ENCODE measurements around the gene SLIT3.

SLIT3 gene

DNA sequence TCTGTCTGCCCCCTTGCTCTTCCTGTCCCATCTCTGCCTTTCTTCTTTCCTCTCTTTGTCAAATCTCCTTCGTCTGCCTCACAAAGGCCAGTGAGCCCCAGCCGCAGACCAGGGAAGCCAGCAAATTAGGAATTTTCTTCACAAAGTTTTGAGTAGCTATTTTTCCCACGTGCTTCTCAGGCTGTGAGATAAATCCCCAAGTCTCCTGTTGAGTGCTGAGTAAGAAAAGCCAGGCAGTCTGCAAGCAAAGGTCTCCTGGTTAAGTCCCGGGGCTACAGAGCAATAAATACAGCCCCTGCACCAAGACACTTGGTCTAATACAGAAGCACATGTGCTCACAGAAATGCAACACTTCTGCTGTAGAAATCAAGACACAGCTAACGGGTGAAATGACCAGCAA, 284.9 kb downstream of the SLIT3 start:
- Histone ChIP-seq H3K27ac (no peak overlapping the region), H3K4me3 (ENCODE audit: low read depth, low read length) (no peak overlapping the region), H3K36me3 (replicated peaks) (no peaks in the 10 kb centered on the region), H3K27me3 (replicated peaks) (no peaks in the 10 kb centered on the region)
- DNase-seq = no peak
- TF ChIP-seq, protein P1, sequence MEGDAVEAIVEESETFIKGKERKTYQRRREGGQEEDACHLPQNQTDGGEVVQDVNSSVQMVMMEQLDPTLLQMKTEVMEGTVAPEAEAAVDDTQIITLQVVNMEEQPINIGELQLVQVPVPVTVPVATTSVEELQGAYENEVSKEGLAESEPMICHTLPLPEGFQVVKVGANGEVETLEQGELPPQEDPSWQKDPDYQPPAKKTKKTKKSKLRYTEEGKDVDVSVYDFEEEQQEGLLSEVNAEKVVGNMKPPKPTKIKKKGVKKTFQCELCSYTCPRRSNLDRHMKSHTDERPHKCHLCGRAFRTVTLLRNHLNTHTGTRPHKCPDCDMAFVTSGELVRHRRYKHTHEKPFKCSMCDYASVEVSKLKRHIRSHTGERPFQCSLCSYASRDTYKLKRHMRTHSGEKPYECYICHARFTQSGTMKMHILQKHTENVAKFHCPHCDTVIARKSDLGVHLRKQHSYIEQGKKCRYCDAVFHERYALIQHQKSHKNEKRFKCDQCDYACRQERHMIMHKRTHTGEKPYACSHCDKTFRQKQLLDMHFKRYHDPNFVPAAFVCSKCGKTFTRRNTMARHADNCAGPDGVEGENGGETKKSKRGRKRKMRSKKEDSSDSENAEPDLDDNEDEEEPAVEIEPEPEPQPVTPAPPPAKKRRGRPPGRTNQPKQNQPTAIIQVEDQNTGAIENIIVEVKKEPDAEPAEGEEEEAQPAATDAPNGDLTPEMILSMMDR (IDR thresholded peaks at IDR 0.05; ENCODE audit: low read depth, low read length, missing control alignments) = no peak
- in situ Hi-C loops (cut with HindIII; ENCODE audit: low pct_ligation_motif_present, low sequenced_read_pairs) = no loop called here

DNA sequence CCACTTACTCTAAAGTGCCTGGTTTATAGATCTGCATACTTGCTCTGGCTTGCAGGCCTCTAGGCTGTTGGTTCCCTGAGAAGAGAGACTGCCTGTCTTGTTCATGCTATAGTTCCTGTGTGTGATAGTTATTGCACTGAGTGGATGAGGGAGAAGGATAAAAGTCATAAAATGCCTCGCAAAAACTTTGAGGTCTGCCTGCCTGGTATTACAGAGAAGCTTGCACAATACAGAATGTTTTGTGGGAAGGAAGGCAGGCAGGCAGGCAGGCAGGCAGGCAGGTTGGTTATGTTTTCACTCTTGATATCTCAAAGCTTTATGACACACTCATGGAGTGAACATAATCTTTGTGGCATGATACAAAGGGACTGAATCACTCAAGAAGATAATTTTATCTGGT, 287.1 kb downstream of the SLIT3 start:
- no peaks in the 10 kb centered on the region for H3K27me3 ChIP-seq (replicated peaks)
- in situ Hi-C loops (cut with HindIII; ENCODE audit: low pct_ligation_motif_present, low sequenced_read_pairs) = no loop called here
- H3K36me3 ChIP-seq (replicated peaks) = no peaks in the 10 kb centered on the region
- no peak for DNase-seq
- H3K27ac ChIP-seq = no peak overlapping the region
- TF ChIP-seq, protein P1 (IDR thresholded peaks at IDR 0.05; ENCODE audit: low read depth, low read length, missing control alignments) = no peak
- H3K4me3 ChIP-seq (ENCODE audit: low read depth, low read length) = no peak overlapping the region

DNA sequence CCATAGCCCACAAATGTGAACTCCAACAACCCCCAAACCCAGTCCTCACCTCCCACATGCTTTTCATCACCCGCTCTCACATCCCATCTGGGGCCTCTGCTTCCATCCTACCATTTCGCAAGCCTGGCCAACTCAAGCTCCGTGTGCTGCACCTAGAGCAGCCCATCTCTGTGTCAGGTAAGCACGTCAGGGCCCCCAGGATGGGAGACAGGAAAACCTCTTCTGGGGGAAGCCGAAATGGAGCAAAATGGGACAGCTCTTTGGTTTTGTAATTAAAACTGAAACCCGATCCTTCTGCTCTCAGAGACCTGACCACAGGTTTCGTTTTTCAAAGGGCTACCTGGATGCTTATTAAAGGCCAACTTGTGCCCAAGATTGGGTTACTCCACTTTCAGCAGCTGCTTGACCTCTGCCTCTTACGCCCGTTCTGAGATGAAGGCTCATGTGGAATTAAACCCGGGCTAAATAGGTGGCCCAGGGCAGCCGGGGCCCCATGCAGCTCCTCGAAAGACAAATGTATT, 287.7 kb downstream of the SLIT3 start:
- H3K27ac ChIP-seq = no peak overlapping the region
- TF ChIP-seq, protein P1 (IDR thresholded peaks at IDR 0.05; ENCODE audit: low read depth, low read length, missing control alignments) = no peak
- in situ Hi-C loops (cut with HindIII; ENCODE audit: low pct_ligation_motif_present, low sequenced_read_pairs) = no loop called here
- no peaks in the 10 kb centered on the region for H3K36me3 ChIP-seq (replicated peaks)
- H3K27me3 ChIP-seq (replicated peaks) = no peaks in the 10 kb centered on the region
- DNase-seq = no peak
- no peak overlapping the region for H3K4me3 ChIP-seq (ENCODE audit: low read depth, low read length)

DNA sequence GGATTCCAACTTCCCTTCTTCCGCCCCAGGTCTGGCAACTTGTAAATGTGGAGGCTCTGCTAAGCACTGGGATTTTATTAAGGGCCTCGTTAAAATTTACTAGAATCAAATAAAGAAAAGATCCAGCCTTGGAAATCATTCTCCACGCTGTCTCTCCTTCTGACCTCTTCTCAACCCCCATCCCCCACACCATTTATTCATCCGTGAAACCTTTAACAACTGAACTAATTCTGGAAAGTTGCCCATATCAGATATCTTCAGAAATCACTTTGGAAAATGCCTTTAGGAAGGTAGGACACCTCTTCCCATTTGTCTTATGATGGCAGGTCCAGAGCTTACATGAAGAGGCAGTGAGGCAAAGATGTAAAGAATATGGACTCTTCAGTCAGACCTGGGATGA, 288.5 kb downstream of the SLIT3 start:
- TF ChIP-seq, protein P1 (IDR thresholded peaks at IDR 0.05; ENCODE audit: low read depth, low read length, missing control alignments) = no peak
- Histone ChIP-seq H3K27ac (no peak overlapping the region), H3K27me3 (replicated peaks) (no peaks in the 10 kb centered on the region), H3K36me3 (replicated peaks) (no peaks in the 10 kb centered on the region), H3K4me3 (ENCODE audit: low read depth, low read length) (no peak overlapping the region)
- no peak for DNase-seq
- in situ Hi-C loops (cut with HindIII; ENCODE audit: low pct_ligation_motif_present, low sequenced_read_pairs) = no loop called here

DNA sequence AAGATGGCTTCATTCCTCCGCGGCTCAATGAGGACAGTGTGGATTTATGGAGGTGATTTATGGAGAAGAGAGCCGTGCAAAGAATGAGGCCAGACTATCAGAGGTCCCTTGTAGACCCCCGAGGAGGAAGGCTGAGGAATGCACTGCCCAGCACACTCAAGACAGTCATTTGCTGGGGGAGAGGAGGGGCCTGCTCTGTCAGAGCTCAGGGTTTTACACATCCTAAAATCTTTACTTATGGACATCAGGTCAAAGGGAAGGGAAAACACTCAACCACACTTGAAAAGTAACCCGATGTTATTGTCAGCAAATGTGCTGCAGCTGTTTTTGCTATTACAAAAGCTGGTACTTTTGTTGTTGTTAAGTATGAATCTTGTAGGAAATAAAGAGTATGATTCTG, 289.5 kb downstream of the SLIT3 start:
- no peaks in the 10 kb centered on the region for H3K27me3 ChIP-seq (replicated peaks)
- H3K27ac ChIP-seq = no peak overlapping the region
- TF ChIP-seq, protein P1 (IDR thresholded peaks at IDR 0.05; ENCODE audit: low read depth, low read length, missing control alignments) = no peak
- in situ Hi-C loops (cut with HindIII; ENCODE audit: low pct_ligation_motif_present, low sequenced_read_pairs) = no loop called here
- no peak for DNase-seq
- H3K4me3 ChIP-seq (ENCODE audit: low read depth, low read length) = no peak overlapping the region
- H3K36me3 ChIP-seq (replicated peaks) = no peaks in the 10 kb centered on the region

DNA sequence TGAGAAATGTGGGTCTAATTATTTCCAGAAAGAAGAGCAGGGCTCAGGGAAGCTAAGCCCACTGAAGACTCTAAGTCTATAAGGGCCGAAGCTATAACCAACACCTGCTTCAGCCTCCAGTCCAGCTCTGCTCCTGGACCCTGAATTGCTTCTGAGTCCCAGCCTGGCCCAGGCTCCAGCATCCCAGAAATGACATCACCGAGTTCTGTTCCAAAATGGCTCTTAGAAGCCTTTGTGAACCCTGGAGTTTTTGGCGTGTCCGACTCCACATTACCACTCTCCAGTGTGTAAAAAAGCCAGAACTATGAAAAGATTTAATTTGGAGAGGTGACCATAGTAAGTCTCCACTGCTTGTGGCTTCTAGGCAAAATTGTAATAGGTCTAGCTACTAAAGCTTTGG, 289.9 kb downstream of the SLIT3 start:
- no peaks in the 10 kb centered on the region for H3K27me3 ChIP-seq (replicated peaks)
- H3K4me3 ChIP-seq (ENCODE audit: low read depth, low read length) = no peak overlapping the region
- in situ Hi-C loops (cut with HindIII; ENCODE audit: low pct_ligation_motif_present, low sequenced_read_pairs) = no loop called here
- H3K36me3 ChIP-seq (replicated peaks) = no peaks in the 10 kb centered on the region
- TF ChIP-seq, protein P1 (IDR thresholded peaks at IDR 0.05; ENCODE audit: low read depth, low read length, missing control alignments) = no peak
- no peak for DNase-seq
- H3K27ac ChIP-seq = no peak overlapping the region
